PC-3 (cell line): ENCODE data around the gene P2RX6.

Experiments used
- EZH2 ChIP-seq: fragments of 300-600 bp; sonication (generic); IDR thresholded peaks from one replicate; pipeline ENCODE4 v1.6.1; 2017; ENCODE audit warnings: antibody characterized with exemption, mild to moderate bottlenecking, low read length; ENCODE audit not compliant: unreplicated experiment
- TF ChIP-seq, protein P1 (sequence below): fragments of 300-600 bp; sonication (generic); conservative IDR thresholded peaks from 2 replicates; pipeline ENCODE4 v1.5.1; 2017; ENCODE audit warnings: antibody characterized with exemption, low read depth, mild to moderate bottlenecking, low read length

DNA sequence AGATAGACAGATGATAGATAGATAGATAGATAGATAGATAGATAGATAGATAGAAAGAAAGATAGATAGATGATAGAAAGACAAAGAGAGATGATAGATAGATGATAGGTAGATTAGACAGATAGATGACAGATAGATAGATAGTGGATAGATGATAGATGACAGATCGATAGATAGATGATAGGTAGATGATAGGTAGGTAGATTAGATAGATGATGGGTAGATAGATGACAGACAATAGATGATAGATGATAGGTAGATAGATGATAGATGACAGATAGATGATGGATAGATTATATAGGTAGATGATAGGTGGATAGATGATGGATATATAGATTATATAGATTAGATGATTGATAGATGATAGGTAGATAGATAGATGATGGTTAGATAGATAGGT lies 28.6 kb upstream of the P2RX6 start:
- TF ChIP-seq, protein P1, sequence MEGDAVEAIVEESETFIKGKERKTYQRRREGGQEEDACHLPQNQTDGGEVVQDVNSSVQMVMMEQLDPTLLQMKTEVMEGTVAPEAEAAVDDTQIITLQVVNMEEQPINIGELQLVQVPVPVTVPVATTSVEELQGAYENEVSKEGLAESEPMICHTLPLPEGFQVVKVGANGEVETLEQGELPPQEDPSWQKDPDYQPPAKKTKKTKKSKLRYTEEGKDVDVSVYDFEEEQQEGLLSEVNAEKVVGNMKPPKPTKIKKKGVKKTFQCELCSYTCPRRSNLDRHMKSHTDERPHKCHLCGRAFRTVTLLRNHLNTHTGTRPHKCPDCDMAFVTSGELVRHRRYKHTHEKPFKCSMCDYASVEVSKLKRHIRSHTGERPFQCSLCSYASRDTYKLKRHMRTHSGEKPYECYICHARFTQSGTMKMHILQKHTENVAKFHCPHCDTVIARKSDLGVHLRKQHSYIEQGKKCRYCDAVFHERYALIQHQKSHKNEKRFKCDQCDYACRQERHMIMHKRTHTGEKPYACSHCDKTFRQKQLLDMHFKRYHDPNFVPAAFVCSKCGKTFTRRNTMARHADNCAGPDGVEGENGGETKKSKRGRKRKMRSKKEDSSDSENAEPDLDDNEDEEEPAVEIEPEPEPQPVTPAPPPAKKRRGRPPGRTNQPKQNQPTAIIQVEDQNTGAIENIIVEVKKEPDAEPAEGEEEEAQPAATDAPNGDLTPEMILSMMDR = no peak
- TF ChIP-seq EZH2 = no peak
